IPS-18c (cell line): ENCODE measurements around the gene ALKBH5.
A peak's percentile ranks its signal among the peaks of the same experiment; 100 is the strongest.

Experiments used
- H3K4me3 ChIP-seq: 2 replicates; pipeline ENCODE4 v1.7.0; 2013; ENCODE audit warnings: low read depth, mild to moderate bottlenecking, low read length, moderate library complexity; ENCODE audit not compliant: insufficient read depth
- H3K9me3 ChIP-seq: one replicate; pipeline ENCODE4 v1.6.1; 2013; ENCODE audit warnings: mild to moderate bottlenecking, low read length, moderate library complexity; ENCODE audit not compliant: control insufficient read depth, insufficient read depth

The ALKBH5 gene

DNA sequence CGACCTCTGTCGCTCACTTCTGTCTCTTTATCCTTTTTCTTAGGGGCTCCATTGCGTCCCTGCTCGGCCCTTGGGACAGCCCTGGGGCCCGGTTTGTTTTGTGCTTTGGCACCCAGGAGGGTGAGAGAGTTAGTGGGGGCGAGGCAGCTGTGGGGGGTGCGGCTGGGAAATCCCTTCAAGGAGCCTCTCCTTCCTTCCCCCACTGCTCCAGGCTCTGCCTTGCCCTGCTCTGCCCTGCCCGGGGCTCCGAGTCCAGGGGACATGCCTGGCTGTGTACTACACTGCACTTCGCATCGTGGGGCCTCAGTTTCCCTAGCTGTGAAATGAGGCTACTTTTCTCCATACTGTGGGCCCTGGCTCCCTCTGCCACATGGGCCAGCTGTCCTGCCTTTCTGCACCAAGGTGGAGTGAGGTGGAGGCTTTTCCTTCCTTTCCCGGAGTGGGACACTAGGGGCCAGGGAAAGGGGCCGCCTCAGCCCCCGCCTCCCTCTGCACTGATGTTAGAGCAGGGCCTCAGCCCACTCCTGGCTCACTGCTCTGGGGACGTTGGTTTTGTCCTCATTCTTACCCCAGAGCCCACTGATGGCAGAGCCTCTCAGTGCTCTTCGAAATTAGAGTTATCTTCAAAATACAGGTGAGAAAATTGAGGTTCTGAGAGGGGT lies 42.8 kb downstream of the ALKBH5 start:
- H3K4me3 ChIP-seq = peak overlapping the region; percentile 93
- H3K9me3 ChIP-seq = no peaks in the 10 kb centered on the region

DNA sequence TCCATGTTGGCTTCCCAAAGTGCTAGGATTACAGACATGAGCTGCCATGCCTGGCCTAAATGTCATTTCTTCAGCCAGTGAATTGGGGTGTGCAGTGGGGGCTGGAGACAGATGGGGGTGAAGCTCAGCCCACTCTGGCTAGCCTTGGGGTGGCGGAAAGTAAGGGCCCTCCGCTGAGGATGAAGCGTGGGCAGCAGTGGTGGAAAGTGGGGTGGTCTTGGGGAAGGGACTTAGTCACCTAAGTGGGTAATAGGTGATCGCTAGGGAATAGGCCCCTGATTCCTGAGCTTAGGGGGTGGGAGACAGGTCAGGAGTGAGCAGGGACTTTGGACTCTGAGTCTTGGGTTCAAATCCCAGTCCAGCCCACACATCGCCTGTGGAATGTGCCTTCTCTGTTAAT lies 44.0 kb downstream of the ALKBH5 start:
- H3K9me3 ChIP-seq = no peaks in the 10 kb centered on the region
- no peak overlapping the region; the same call in 1 of the 2 replicates for H3K4me3 ChIP-seq

GRCh38 chr17:18228176-18228682 lies 44.6 kb downstream of the ALKBH5 start:
- no peaks in the 10 kb centered on the region for H3K9me3 ChIP-seq
- no peak overlapping the region for H3K4me3 ChIP-seq

- no peak overlapping the region for H3K4me3 ChIP-seq
- H3K9me3 ChIP-seq = no peaks in the 10 kb centered on the region
These were observed 45.6 kb downstream of the ALKBH5 start for GRCh38 chr17:18229254-18229653.

DNA sequence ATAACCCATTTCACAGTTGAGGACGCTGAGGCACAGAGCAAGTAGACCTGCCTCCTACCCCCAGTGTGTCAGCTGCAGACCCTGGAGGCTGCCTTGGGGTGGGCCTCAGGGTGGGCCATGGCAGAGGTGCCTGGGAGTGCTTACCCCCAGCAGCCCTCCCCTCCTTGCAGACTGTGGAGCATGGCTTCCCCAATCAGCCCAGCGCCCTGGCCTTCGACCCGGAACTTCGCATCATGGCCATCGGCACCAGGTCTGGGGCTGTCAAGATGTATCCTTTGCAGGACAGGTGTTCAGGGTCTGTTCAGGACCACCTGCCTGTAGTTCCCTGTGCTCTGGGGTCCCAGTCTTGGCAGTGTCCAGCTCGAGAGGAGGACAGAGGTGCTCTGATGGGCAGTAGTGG lies 46.1 kb downstream of the ALKBH5 start:
- Histone ChIP-seq H3K4me3 (no peak overlapping the region), H3K9me3 (no peaks in the 10 kb centered on the region)

DNA sequence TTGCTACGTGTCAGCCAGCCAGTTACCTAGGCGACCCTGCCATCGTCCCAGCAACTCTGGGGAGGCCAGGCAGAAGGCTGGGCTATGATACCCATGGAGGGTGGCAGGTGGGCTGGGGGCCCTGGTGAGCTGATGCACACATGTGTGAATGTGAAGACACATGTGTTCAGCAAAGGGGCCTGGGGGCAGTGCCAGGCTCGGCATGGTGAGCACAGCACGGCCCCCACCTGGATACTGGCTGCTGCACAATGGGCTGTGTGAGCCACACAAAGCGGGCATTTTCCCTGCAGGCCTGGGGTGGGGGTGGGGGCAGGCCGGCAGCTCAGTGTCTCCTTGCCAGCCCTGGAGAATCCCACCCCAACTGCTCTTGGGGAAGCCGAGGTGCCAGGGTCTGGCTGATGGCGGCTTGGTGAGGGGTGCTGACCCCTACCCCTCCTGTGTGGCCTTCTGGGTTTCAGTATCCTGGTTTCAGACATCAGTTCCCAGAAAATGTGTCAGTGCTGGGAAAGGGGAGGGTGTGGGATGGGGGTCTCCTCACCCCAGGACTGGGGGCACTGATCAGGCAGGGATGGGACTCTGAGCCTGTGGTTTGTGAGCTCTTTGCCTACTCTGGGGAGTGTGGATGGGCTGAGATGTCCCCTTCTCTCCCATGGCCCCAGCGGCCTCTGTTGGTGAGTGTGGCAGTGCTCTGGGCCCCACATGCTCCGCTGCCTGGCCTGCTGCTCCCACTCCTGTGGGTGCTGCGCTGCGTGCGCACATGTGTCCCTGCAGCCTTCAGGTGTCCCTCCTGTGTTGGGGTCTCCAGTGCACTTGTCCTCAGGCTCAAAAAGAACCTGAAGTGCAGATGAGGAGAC lies 46.9 kb downstream of the ALKBH5 start:
- Histone ChIP-seq H3K9me3 (no peaks in the 10 kb centered on the region), H3K4me3 (no peak overlapping the region)

GRCh38 chr17:18231164-18231563 lies 47.5 kb downstream of the ALKBH5 start:
- H3K4me3 ChIP-seq = no peak overlapping the region
- no peaks in the 10 kb centered on the region for H3K9me3 ChIP-seq

DNA sequence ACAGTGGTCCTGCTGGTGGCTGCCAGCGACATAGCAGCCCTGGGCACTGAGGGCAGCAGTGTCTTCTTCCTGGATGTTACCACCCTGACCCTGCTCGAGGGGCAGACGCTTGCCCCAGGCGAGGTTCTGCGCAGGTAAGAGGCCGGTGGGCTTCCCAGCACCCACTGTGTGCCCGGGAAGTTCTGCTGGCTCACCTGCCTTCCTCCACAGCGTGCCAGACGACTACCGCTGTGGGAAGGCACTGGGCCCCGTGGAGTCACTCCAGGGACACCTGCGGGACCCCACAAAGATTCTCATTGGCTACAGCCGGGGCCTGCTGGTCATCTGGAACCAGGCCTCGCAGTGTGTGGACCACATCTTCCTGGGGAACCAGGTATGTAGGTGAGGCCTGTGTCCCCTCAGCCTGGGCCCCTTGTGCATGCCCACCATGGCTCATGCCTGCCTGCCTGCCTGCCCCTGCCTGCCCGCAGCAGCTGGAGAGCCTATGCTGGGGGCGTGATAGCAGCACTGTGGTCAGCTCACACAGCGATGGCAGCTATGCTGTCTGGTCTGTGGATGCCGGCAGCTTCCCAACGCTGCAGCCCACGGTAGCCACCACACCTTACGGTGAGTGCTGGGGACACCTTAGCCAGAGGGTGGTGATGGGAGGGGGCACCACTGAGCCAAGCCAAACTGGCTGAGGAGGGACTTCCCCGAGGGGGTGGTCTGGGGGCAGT lies 50.3 kb downstream of the ALKBH5 start:
- Histone ChIP-seq H3K9me3 (no peaks in the 10 kb centered on the region), H3K4me3 (no peak overlapping the region)

DNA sequence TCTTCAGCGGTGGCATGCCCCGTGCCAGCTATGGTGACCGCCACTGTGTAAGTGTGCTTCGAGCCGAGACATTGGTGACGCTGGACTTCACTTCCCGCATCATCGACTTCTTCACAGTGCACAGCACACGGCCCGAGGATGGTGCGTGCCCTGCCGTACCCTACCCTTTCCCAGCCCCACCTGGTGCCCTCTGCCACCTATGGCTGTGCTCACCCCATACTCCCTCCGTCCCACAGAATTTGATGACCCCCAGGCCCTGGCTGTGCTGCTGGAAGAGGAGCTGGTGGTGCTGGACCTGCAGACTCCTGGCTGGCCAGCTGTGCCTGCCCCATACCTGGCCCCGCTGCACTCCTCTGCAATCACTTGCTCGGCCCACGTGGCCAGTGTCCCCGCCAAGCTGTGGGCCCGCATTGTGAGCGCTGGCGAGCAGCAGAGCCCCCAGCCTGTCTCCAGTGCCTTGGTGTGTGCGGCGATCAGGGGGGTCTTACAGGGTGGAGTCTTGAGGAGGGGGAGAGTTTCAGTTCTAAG lies 51.3 kb downstream of the ALKBH5 start:
- Histone ChIP-seq H3K4me3 (no peak overlapping the region), H3K9me3 (no peaks in the 10 kb centered on the region)

DNA sequence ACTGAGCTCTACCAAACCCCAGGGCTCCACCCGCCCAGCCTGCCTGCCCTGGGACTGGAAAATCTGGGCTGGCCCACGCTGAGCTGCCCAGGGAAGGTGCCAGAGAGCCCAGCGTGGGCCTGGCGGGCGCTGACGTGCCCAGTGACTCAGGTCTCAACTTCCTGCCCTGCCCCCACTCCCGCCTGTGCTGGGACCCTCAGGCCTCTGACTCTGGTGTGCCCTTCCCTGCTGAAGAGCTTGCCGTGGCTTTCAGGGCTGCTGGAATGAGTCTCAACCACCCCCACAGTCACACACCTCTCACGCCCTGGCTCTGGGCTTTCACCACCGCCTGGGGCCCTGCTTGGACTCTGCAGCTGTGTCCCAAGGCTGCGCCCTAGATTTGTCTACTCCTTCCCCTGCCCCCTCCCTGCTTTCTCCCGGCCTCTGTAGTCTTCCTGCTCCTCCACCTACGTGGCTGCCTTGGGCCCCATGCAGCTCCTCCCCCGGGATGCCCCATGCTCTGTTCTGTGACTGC lies 52.2 kb downstream of the ALKBH5 start:
- Histone ChIP-seq H3K9me3 (no peaks in the 10 kb centered on the region), H3K4me3 (no peak overlapping the region)

DNA sequence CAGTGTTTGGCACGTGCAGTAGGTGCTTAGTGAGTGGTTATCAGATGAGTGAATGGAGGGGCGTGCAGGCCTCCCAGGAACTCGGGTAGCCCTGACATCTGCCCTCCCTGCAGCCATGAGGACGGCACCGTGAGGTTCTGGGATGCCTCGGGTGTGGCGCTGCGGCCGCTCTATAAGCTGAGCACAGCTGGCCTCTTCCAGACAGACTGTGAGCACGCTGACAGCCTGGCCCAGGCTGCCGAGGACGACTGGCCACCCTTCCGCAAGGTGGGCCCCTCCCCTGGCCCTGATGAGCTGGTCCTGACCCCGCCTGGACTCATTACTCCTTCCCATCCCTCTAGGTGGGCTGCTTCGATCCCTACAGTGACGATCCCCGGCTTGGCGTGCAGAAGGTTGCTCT lies 52.9 kb downstream of the ALKBH5 start:
- no peaks in the 10 kb centered on the region for H3K9me3 ChIP-seq
- no peak overlapping the region for H3K4me3 ChIP-seq

DNA sequence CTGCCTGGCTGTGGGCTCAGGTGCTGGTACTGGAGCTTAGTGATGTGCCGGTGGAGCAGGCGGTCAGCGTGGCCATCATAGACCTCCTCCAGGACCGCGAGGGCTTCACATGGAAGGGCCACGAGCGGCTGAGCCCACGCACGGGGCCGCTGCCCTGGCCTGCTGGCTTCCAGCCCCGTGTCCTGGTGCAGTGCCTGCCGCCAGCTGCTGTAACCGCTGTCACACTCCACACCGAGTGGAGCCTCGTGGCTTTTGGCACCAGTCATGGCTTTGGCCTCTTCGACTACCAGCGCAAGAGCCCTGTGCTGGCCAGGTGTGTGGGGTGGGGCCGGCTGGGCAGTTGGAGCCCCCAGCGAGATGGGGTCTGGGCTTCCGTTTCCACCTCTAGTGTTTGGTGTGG lies 53.8 kb downstream of the ALKBH5 start:
- Histone ChIP-seq H3K4me3 (no peak overlapping the region), H3K9me3 (no peaks in the 10 kb centered on the region)

- Histone ChIP-seq H3K9me3 (no peaks in the 10 kb centered on the region), H3K4me3 (no peak overlapping the region)
These were observed 54.7 kb downstream of the ALKBH5 start for GRCh38 chr17:18238299-18238698.

- Histone ChIP-seq H3K9me3 (no peaks in the 10 kb centered on the region), H3K4me3 (no peak overlapping the region)
These were observed 56.8 kb downstream of the ALKBH5 start for GRCh38 chr17:18240449-18240848.

DNA sequence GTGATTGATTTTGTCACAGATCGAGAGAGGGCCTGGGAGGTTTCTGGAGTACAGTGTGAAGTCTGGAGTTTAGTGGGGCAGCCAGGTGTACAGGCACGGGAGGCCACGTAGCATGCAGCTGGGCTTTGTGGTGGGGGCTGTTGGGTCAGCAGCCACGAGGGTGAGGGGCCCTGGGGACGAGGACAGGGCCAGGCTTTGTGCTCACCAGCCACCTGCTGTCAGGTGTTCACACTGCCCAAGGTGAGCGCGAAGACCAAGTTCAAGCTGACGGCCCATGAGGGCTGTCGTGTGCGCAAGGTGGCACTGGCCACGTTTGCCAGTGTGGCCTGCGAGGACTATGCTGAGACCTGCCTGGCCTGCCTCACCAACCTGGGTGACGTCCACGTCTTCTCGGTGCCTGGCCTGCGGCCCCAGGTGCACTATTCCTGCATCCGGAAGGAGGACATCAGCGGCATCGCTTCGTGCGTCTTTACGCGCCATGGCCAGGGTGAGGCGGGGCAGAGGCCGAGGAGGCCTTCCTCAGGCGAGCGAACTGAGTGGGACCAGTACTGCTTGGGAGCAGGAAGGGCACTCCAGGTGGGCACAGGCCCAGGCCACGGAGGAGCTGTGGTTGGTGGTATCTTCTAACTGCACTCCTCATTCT lies 57.7 kb downstream of the ALKBH5 start:
- no peak overlapping the region for H3K4me3 ChIP-seq
- no peaks in the 10 kb centered on the region for H3K9me3 ChIP-seq

DNA sequence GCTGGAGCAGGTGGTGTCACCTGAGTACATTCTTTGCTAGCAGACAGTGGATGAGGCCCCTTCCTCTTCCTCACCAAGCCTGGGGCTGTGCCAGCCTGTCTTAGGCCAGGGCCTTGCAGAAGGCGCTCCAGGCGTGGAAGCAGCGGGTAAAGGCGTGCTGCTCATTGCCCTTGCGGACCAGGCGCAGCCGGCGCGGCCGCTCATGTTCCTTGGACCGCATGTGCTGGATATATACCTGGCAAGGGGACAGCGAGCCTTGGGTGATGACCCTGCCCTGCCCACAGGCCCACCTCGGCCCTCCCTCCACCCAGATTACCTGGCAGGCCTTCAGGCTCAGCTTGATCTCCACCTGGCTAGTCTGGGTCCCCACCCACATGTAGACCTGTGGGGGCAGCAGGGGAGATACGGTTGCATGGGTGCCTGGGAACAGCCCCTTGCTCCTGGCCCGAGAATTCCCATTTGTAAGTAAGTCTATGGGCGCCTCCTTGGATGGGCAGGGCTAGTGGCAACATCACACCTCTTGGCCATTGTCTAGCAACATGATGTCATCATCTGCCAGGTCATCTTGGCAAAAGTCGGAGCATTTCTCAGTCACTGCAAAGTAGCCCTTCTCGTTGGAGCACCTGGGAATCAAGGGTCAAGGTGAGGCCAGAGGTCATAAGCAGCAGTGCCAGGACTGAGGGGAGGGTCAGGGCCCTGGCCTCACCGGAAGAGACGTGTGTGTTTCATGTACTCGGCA lies 61.6 kb downstream of the ALKBH5 start:
- Histone ChIP-seq H3K9me3 (no peaks in the 10 kb centered on the region), H3K4me3 (no peak overlapping the region)
